Stimulated activated CD4-positive, alpha-beta T cell treated with anti-CD3 and anti-CD28 coated beads, TNF-alpha, amount 100 ng/mL, for 1 hour (primary cell): ENCODE data around the gene FAM83D.
"Not testable (repeated sequence)": the region's sequence is repeated elsewhere in the genome, so short reads cannot be mapped to it uniquely, and the experiment has no call there.

ENCODE experiments used
- DNase-seq, 3 donors: peaks; one replicate each; pipeline ENCODE4 v3.0.0-alpha.2; 2020; ENCODE audit warnings: low read depth in 3 of 3, low spot score in 1 of 3

The FAM83D gene

DNA sequence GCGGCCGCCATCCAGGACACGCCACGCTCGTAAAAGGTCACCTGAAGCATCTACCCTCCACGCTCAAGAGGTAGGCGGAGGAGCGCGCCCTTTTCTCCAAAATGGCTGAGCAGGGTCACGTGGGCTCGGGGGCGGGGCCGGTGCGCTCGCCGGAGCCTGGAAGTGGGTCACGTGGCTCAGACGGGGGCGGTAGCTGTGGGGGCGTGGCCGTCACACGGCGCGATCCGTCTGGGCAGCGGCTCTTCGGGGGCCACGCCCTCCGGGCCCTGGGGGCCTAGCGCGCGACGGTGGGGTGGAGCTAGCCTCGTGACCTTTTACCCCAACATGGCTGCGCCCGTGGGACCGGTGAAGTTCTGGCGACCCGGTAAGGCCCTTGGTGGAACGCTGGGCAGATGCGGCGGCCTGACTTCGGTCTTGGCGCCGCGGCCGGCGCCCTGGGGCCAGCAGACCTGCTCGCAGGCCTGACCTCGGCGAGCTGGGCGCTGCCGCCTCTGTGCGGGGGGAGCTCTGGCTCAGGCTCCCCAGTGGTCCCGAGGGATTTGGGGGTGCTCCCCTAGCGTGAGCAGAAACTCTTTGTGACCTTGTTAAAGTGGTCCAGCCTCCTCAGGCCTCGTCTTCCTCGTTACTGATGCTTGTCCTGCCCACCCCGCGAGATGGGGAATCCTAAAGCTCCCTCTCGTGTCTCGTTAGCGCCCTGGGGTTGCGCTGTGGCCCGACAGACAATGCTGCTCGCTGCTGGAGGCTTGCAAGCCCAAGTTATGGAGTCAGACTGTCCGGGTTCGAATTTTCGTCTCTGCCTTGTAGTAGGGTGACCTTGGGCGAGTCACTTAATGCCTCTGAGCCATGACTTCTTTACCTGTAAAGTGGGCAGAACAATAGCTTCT, 36.1 kb downstream of the FAM83D start, which contains the start of gene DHX35:
TSS of gene DHX35 (plus strand) at position 301 of the 884 bp plus-strand sequence. CDS start at position 325, 24 bp downstream.
- peak; percentile 94 to 98 (median 95) for DNase-seq

DNA sequence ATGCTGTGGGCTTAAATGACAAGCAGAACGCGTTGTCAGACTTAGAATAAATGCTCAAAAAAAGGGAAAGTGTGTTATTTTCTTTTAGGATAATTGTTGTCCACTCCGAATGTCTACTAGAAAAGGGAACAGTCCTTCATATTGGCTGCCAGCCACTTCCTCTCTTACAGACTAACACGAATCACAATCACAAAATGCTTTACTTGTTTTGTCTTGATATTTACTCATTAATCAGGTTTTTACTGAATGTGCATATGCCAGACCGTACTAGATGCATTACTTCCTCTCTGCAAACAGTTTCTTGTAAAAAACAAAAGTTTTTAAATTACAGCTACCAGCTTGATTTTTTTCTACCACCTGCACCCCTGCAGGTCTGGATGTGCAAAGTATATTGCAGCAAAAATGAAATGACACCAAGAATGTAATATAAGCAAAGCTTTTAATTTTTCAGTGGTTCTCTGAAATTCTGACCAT, 36.7 kb downstream of the FAM83D start:
- no peak for DNase-seq

DNA sequence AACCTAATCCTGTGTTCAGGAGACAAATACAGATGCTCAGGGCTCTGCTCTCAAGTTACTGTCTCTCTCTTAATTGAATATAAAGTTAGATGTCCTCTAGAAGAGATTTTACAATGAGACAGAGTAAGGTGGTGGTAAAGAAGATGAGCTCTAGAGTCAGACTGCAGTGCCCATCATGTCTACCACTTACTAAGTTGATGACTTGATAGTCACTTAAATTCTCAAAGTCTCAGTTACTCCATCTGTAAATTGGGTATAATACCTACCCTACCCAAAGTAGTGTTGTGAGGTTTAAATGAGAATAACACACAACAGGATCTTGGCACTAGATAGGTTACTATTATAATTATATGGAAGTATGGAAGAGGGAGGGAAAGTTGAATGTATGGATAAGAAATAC, 37.5 kb downstream of the FAM83D start:
- no peak for DNase-seq

DNA sequence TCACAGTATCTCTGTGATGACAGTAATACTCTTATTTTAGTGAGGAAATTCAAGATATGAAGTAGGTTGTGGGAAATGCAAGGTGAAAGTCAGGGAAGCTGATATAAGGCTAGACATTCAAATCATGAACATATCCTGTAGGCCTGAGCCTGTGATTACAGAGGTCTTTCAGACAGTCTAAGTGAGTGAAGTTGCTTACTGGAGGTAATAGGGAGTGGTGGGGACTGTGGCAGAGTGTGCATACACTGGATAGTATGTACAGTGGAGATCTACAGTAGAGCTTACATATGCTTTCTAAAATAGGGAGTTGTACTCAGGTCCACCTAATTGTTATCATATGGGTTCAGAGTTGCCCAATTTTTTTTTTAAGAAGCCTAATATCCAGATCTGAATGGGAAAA, 39.0 kb downstream of the FAM83D start:
- no peak for DNase-seq

DNA sequence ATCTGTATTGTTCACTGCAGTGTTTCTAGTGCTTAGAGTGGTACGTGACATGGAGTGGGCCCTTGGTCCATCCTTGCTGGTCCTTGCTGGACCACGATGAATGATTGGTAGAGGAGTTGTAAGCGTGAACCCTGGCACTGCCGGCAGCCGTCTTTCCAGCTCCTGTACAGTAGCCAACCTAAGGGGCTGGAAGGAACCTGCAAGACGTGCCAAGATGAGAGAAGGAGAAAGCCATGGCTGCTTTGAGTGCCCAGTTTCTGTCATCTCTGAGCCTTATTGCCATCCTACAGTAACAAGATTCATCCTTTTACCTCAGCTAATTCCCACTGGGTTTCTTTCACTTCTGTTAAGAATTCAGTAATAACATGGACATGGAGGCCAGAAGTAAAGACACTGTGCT, 41.9 kb downstream of the FAM83D start:
- DNase-seq, result no peak

DNA sequence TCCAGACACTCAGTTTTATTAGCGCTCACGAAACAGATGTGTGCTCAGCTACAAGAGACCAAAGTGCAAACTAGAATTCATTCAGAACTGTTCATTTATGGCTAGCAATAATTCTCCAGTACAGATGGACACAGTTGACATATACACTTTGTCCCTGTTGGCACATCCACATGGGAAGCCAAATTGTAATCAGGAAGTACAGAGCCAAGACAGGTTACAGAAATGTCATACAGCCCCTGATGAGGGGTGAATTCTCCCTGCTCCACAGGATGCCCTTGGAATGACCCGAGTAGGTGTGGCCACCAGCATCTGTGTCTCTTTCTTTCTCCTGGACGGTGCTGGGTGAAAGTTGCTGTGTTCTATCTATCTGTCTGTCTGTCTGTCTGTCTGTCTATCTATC, 43.5 kb downstream of the FAM83D start:
- no peak for DNase-seq

DNA sequence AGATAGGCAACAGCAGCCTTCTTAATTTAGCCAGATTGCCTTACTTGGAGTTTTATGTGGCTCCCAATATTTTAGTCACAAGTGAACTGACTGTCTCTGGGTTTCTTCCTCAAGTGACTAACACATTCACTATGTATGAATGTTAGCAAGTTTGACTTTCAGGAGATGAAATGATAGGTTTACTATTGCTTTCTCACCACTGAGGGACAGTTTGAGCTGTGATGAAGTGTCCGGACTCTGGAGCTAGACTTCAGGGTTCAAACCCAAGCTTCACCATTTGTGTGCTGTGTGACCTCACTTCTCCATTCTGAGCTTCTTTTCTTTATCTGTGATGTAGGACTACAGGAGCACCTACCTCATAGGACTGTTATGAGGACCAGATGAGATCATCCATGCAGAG, 44.1 kb downstream of the FAM83D start:
- DNase-seq, result no peak

DNA sequence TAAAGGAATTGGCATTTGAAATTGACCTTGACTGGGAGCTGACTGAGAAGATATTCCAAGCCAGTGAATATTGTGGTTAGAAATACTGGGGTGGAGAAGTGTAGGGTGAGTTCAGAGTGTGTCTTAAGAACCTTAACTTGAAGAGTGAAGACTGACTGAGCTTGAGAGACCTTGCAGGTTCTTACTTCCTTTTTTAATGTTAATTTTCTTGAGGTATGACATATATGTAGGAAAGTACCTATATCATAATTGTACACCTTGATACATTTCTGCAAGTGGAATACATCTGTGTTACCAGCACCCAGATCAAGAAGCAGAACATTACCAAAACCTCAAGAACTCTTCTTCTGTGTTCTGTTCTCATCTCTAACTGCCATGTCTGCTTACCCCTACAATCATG, 46.9 kb downstream of the FAM83D start:
- no peak for DNase-seq

DNA sequence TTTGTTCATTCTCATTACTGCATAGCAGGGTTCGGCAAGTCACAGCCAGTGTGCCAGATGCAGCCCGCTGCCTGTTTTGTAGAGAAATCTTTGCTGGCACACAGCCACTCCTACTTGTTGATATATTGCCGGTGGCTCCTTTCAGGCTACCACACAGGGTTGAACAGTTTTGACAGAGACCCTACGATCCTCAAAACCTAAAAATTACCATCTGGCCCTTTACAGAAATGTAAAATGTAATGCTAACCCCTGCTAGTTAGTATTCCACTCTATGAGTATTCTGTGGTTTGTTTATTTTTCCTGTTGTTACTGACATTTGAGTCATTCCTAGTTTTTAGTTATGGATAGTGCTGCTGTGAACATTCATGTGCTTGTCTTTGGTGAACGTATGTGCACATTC, 47.4 kb downstream of the FAM83D start:
- no peak for DNase-seq

DNA sequence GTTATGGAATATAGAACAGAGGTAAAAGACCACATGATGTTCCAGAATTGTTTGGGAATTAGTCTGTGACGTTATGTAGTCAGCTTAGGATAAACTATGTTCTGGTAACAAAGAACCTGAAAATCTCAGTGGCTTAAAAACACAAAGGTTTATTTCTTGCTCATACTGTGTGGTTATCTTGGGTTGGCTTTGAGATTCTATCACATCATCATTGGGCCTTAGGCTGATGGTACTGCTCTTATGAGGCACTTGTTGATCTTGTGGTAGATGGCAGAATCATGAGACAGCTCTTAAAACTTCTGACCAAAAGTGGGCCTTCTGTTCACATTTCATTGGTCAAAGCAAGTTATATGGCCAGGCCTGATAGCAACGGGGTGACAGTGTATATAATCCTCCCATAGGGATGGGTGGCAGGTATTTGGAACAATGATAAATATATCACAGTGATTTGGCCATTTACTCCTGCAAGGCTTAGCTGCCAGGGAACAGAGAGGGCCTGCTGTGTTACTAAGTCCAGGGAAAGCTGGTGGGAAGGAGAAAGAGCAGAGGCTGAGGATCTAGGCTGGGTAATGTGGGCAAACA, 49.4 kb downstream of the FAM83D start:
- no peak for DNase-seq

DNA sequence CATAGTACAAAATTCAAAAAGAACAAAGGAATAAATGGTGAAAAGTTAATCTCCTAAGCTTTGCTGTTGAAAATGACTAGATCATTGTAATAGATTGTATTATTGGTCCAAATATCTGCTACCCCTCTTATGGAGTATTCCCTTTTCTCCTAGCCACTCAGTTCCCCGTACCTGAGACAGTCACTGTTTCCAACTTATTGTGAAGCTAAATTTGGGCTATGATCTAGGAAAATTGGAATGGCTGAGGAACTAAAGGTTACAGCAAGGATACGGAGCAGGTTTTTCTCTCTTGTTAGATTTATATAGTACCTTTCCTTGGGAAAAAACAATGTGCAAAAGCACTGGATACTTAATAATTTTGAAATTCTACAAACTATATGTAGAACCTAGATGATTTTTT, 53.2 kb downstream of the FAM83D start:
- no peak for DNase-seq

DNA sequence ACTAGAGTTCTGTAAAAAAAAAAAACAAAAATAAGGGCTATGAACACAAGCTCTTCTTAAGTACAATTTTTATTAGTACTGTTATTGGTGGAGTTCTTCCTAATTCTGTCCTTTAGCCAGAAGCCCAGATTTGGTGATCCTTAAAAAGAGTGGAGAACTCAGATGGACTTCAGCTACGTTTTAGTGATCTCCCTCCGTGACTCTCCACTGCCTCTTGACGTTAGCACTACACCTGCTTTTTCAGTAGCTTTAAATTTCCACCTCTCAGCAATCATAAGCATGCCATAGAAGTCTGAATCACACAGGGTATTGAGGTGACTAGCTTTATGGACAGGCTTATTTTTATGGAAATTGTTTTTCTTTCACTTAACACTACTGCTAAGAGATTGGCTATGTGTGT, 53.6 kb downstream of the FAM83D start:
- no peak for DNase-seq

DNA sequence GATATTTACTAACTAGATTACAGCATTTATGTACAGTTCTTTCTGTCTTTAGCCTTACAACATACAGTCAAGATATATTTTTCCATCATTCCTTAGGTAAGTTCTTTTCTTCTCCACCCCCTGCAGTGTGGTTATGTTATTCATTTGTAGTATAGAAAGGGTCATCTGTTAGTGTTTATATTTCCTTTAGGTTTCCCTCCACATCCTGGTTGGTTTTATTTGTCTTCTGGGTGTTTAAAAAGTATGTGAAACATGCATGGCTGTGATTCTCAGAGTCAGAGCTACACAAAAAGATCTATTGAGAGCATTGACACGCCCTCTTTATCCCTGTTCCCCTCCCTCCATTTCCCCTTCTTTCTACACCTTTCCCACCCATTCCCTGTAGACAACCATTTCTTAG, 56.1 kb downstream of the FAM83D start:
- DNase-seq, result no peak

DNA sequence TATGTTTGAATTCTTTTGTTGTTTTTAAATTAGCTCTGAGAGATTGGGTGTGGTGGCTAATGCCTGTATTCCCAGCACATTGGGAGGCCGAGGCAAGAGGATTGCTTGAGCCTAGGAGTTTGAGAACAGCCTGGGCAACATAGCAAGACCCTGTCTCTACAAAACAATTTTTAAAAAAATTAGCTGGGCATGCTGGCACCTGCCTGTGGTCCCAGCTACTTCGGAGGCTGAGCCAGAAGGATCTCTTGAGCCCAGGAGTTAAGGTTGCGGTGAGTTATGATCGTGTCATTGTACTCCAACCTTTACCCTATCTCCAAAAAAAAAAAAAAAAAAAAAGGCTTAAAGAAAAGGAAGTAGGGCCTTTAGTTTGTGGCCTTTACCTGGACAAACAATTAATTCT, 58.8 kb downstream of the FAM83D start:
- no peak for DNase-seq

DNA sequence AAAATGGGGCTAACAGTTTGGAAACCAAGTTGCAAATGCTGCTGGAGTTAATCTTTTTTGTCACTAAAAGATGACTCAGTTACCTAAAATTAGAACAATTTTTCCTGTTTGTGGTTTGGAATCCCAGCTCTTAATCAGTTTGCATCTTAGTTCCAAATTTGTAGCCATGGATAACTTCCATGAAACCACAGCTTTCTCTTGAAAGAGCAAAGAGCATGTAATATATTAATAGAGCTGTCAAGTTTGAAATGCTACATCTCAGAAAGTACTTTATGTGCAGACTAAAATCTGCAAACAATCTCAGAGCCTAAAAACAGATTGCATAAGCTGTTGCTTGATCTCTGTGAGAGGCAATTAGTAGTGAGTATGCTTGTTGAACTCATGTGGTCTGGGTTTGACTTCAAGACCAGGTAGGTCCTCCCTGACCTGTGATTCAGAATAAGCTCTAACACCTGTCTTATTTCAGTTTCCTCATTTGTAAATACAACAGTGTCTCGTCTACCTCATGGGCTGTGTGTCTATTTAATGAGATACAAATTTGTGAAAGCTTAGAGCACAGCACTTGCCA, 59.5 kb downstream of the FAM83D start:
- no peak for DNase-seq

DNA sequence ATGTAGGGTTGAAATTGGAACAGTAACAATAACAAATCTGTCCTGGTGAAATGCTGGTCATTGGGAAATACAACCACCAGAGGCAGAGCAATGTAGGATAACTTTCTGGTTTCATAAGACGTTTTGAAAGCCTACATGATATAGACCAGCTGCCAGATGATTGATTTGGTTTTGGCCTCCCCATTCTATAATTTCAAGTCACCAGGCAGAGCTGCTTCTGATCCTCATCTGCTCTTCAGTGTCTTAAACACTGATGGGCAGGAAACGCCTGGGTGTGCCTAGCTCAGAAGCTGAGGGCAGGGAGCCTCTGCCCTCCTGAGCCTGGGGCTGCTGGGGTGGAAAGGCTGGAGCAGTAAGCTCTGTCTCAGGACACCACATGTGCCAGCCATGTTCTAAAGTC, 60.4 kb downstream of the FAM83D start:
- DNase-seq, result no peak

DNA sequence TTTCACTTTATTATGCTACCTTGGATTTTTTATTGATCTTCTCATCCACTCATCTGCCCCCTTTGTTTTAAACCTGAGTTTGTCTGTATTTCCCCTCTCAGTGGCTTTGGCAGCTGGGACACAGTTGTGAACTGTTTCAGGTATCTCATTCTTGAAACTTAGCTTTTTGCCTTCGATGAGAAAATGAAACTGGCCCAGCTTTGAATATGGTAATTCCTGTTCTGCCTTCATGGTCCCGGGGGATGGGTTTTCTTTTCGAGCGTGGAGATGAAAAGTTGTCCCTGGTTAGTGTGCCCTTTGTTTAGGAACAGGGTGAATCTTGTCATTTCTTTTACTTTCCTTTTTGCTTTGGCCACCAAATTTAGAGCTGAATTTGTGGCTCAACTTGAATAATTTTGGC, 61.6 kb downstream of the FAM83D start:
- DNase-seq, result no peak

DNA sequence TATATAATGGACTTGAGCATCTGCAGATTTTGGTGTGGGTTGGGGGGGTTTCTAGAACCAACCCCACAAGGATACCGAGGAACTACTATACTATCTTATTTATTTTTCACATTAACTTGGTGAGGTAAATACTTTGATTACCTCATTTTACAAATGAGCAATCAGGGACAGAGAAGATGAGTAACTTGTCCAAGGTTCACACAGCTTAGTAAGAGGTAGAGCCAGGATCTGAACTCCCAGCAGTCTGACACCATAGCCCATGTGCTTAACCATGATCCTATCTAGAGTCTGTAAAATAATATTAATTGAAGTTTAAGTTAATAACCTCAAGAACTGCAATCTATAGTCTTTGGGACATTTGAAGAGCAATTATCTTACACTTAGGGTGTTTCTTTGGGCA, 64.5 kb downstream of the FAM83D start:
- DNase-seq, result no peak

DNA sequence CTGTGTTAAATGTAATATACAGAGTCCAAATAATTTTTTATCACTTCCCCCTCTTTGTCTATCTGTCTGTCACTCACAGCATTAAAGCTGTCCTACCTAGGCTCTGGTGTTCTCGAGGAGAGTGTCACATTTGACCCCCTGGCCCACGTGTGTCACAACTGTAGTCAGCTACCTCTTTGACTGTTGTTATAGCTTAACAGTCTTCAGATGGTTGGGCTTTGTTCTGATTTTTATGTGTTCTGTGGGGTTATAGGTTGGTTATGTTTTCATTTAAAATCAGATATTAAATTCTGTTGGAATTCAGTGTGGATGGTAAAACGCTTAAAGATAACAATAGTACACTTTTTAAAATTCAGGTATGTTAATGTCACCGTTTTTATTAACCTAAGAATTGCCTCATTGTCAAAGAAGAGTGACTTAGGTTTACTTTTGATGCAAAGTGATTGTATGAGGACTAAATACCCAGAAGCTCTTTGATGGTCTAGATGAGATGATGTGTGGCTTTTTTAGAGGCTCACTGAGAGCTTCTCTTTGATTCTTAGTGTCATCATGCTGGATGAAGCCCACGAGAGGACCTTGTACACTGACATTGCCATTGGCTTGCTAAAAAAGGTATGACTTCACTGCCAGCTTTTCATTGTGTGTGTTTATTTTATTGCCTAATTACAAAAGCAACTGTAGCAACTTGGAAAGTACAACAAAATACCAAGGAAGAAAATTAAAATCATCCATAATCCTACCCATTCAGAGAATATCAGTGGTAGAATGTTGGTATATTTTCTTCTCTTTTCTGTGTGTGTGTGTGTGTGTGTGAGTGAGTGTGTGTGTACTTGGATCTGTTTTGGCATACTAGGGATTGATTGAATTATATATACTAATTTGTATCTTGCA, 65.8 kb downstream of the FAM83D start:
- no peak for DNase-seq

DNA sequence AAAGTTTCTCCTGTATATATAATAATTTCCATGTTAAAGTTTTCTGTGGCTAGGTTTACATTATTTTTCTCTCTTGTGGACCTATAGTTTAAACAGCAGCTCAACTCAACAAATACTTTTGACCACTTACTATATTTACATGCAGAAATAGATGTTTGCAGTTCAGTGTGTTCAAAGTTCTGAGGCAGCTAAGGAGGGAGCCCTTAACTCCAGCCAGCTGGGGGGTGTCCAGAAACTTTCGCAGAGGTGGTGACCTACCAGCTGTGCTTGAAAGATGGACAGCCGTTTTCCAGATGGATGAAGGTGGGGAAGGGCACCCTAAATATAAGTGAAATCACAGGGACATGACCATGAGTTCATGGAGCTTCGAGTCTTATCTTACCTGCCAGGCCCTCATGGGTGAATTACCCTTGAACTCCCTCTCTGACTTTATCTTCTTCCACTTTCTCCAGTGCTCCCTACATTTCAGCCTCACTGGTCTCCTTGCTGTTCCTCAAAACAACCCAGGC, 69.4 kb downstream of the FAM83D start:
- DNase-seq, result no peak

DNA sequence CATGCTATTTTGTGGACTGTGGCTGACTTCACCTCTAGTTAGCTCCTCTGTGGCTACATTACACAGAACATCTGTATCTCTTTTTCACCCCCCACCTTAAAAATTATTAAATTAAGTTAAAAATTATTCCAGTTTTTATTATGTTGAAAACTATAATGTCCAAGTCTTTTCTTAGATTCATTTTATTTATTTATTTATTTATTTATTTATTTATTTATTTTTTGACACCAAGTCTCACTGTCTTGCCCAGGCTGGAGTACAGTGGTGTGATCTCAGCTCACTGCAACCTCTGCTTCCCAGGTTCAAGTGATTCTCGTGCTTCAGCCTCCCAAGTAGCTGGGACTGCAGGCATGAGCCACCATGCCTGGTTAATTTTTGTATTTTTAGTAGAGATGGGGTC, 70.6 kb downstream of the FAM83D start:
- DNase-seq, result not testable (repeated sequence)
